HepG2 (cell line): ENCODE measurements around the gene FAAP20. TPM values are rescaled to one million over a fixed set of nuclear protein-coding genes. Genes with fewer than 3 reads are reported as not detected.
A peak's percentile ranks its signal among the peaks of the same experiment; 100 is the strongest.

Experiments used
- ATAC-seq: fragments of 200-7000 bp; cut with Tn5 transposase; 3 replicates; pipeline ENCODE4 v1.9.1; 2020; ENCODE audit warnings: mild to moderate bottlenecking, moderate library complexity
- BruUV-seq: library from RNA; stranded (reverse); fragments of 400-500 nt; replicated peaks from 2 replicates; lab custom pipeline; 2021; lab: Mats Ljungman, UMichigan
- CTCF ChIA-PET: fragments of 300-600 bp; formaldehyde crosslinking; extraction: SDS; loops from one replicate; lab custom pipeline; 2021; ENCODE audit warnings: low total read pairs, inconsistent platforms, low intra/inter-chr PET ratio; lab: Yijun Ruan, JAX
- POLR2A ChIA-PET: fragments of 350-600 bp; sonication (Branson Sonifier 250); formaldehyde crosslinking; loops from one replicate; lab custom pipeline; 2020; ENCODE audit warnings: antibody characterized with exemption, inconsistent platforms; lab: Yijun Ruan, JAX
- DNase-seq: peaks from one replicate; pipeline ENCODE4 v3.0.0-alpha.2; 2015; ENCODE audit warnings: low spot score
- FAIRE-seq: peaks from 3 replicates; lab custom pipeline; 2011; peaks lifted over from hg19 to GRCh38; lab: Jason Lieb, UNC
- H2AFZ ChIP-seq: one replicate; pipeline ENCODE4 v1.6.1; 2011; ENCODE audit warnings: low read length, inconsistent platforms
- H3K27ac ChIP-seq: fragments of 300-600 bp; 3 replicates; pipeline ENCODE4 v1.8.0; 2011; ENCODE audit warnings: mixed run types, mild to moderate bottlenecking, mixed read lengths, low read length, inconsistent platforms; ENCODE audit not compliant: insufficient read depth; ENCODE audit errors: extremely low read length
- H3K27me3 ChIP-seq, 2 experiments: fragments of 200-600 bp in 1 of 2; 2 replicates in 1 of 2; 3 replicates in 1 of 2; pipeline versions ENCODE4 v1.6.0 to v1.8.0; 2011; ENCODE audit warnings: low read length in 2 of 2, mild to moderate bottlenecking in 2 of 2, moderate library complexity in 2 of 2, inconsistent platforms in 1 of 2; ENCODE audit not compliant: insufficient read depth in 2 of 2, control insufficient read depth in 1 of 2
- H3K36me3 ChIP-seq, 2 experiments: fragments of 200-600 bp in 1 of 2; replicated peaks in 1 of 2; 2 replicates in 1 of 2; 3 replicates in 1 of 2; pipeline versions ENCODE4 v1.5.1 to v1.8.0; 2011; ENCODE audit warnings: low read length in 2 of 2, inconsistent platforms in 1 of 2; ENCODE audit not compliant: insufficient read depth in 2 of 2, control insufficient read depth in 1 of 2
- H3K4me1 ChIP-seq: 2 replicates; pipeline ENCODE4 v1.5.1; 2012; ENCODE audit warnings: low read length, inconsistent platforms; ENCODE audit not compliant: insufficient read depth
- H3K4me2 ChIP-seq: 2 replicates; pipeline ENCODE4 v1.6.0; 2011; ENCODE audit warnings: low read depth, low read length, inconsistent platforms
- H3K4me3 ChIP-seq, 3 experiments: fragments of 200-600 bp in 1 of 3; sonication (generic), shearing (Covaris generic) in 1 of 3; replicated peaks in 1 of 3; 2 replicates each; pipeline ENCODE4 v1.5.1; 2011 to 2016; ENCODE audit warnings: low read length in 3 of 3, inconsistent platforms in 2 of 3, low read depth in 2 of 3, mild to moderate bottlenecking in 2 of 3, control low read depth in 1 of 3, mixed read lengths in 1 of 3; ENCODE audit not compliant: insufficient read depth in 1 of 3
- H3K79me2 ChIP-seq: one replicate; pipeline ENCODE4 v1.6.1; 2011; ENCODE audit warnings: low read length, inconsistent platforms; ENCODE audit not compliant: insufficient read depth
- H3K9ac ChIP-seq: 2 replicates; pipeline ENCODE4 v1.6.0; 2011; ENCODE audit warnings: mild to moderate bottlenecking, low read depth, low read length, inconsistent platforms; ENCODE audit not compliant: insufficient read depth
- H3K9me3 ChIP-seq: 2 replicates; pipeline ENCODE4 v1.5.1; 2012; ENCODE audit warnings: mild to moderate bottlenecking, low read length
- H4K20me1 ChIP-seq: 2 replicates; pipeline ENCODE4 v1.6.0; 2011; ENCODE audit warnings: inconsistent platforms, mild to moderate bottlenecking, low read length, moderate library complexity; ENCODE audit not compliant: insufficient read depth
- AGO2 ChIP-seq: fragments of 200-400 bp; formaldehyde crosslinking; optimal IDR thresholded peaks from 2 replicates; pipeline ENCODE3; 2017; ENCODE audit warnings: mild to moderate bottlenecking, low read depth, low read length, moderate library complexity
- GRHL1 ChIP-seq: sonication (generic); formaldehyde crosslinking; conservative IDR thresholded peaks from 2 replicates; pipeline ENCODE4 v1.8.0; 2022; ENCODE audit warnings: missing genetic modification reagents
- RBFOX2 ChIP-seq: fragments of 200-400 bp; formaldehyde crosslinking; IDR thresholded peaks from 2 replicates; pipeline ENCODE4 v1.6.1; 2017; ENCODE audit warnings: low read depth, mild to moderate bottlenecking, low read length
- SNAI1 ChIP-seq: sonication (generic); formaldehyde crosslinking; IDR thresholded peaks from 2 replicates; pipeline ENCODE4 v1.5.0; 2020; ENCODE audit warnings: mild to moderate bottlenecking, missing genetic modification reagents, borderline replicate concordance
- ZKSCAN5 ChIP-seq: sonication (generic); formaldehyde crosslinking; IDR thresholded peaks from 2 replicates; pipeline ENCODE4 v1.5.1; 2020; ENCODE audit warnings: mild to moderate bottlenecking, missing genetic modification reagents
- WGBS: methylation state at CpG from one replicate; pipeline ENCODE4 v1.1.6; 2017; ENCODE audit warnings: low lambda C conversion rate; 5-methylcytosine and 5-hydroxymethylcytosine counted together
- in situ Hi-C: cut with HindIII; loops from 2 replicates; pipeline ENCODE4 v1.10.0; 2017; ENCODE audit warnings: low pct_unique_long_range_greater_than_20kb; ENCODE audit not compliant: extremely low pct_ligation_motif_present
- intact Hi-C: fragments of 100-400 bp; cut with micrococcal nuclease; formaldehyde crosslinking; loops from one replicate; pipeline ENCODE4 v1.10.0; 2022; ENCODE audit not compliant: unreplicated experiment
- polyA plus RNA-seq, 8 experiments: library from polyadenylated mRNA; depleted of rRNA in 3 of 8; stranded (reverse) in 7 of 8; unstranded in 1 of 8; fragments of >200 nt; fragmentation: Illumina TruSeq in 4 of 8; extraction: Trizol in 4 of 8; gene quantifications; 2 replicates each; pipeline versions ENCODE4 v1.2.1 to v1.2.3, GENCODE V29; 2011 to 2016; ENCODE audit warnings: low read depth in 4 of 8, missing spikeins in 1 of 8, mixed read lengths in 1 of 8; ENCODE audit not compliant: insufficient read depth in 1 of 8
- total RNA-seq, 5 experiments: library from RNA; depleted of rRNA; stranded (reverse); fragments of >200 nt; fragmentation: Illumina TruSeq; extraction: Trizol; gene quantifications; 2 replicates each; pipeline ENCODE4 v1.2.3, GENCODE V29; 2016; ENCODE audit warnings: low read depth in 1 of 5
- TF ChIP-seq, protein P1 (sequence below): sonication (generic); formaldehyde crosslinking; IDR thresholded peaks from 2 replicates; pipeline ENCODE4 v1.4.0; 2020; ENCODE audit warnings: missing genetic modification reagents, mild to moderate bottlenecking, borderline replicate concordance
- TF ChIP-seq, protein P2 (sequence below): sonication (generic); formaldehyde crosslinking; conservative IDR thresholded peaks from 2 replicates; pipeline ENCODE4 v1.4.0; 2020; ENCODE audit warnings: missing genetic modification reagents

The FAAP20 gene
- total and polyA plus RNA-seq, 2 of the 13 experiments (the other 11 are each of a cell fraction or from before 2014, with no cell fraction given): 9.6 to 10.8 TPM

GRCh38 chr1:2177541-2177940 is 17.0 kb downstream of the FAAP20 start:
- WGBS: 97% methylated on average over 15 of the region's 21 CpGs
- no peaks in the 10 kb centered on the region for H3K4me1 ChIP-seq
- H3K4me3 ChIP-seq: no peak overlapping the region
- BruUV-seq: no TSS peak
- ATAC-seq (no peak), FAIRE-seq (no peak), DNase-seq (no peak)
- H3K79me2 ChIP-seq: no peaks in the 10 kb centered on the region
- H3K27me3 ChIP-seq: no peaks in the 10 kb centered on the region
- intact Hi-C loops (no loop called here), in situ Hi-C loops (loop anchor here (25.0 kb wide), 1 partner anchor 335 kb away; no protein-coding TSS in a partner anchor)
- ChIA-PET CTCF (no interaction called here), POLR2A (no interaction called here)
- no peak overlapping the region for H3K9ac ChIP-seq
- peaks cover 24 to 54% of the 10 kb centered on the region in 2 experiments for H3K36me3 ChIP-seq
- no peak overlapping the region for H3K4me2 ChIP-seq
- H3K27ac ChIP-seq: no peak overlapping the region
- no peaks in the 10 kb centered on the region; the same call in 1 of the 2 replicates for H4K20me1 ChIP-seq
- H2AFZ ChIP-seq: no peak overlapping the region
- TF ChIP-seq GRHL1: no peak
- no peak for TF ChIP-seq SNAI1 (CRISPR knock-in tag)
- peak; percentile 44 for TF ChIP-seq AGO2
- no peaks in the 10 kb centered on the region for H3K9me3 ChIP-seq

GRCh38 chr1:2176615-2177014 is 18.0 kb downstream of the FAAP20 start:
- in situ Hi-C loops (loop anchor here (25.0 kb wide), 1 partner anchor 336 kb away; no protein-coding TSS in a partner anchor), intact Hi-C loops (no loop called here)
- WGBS: 95% methylated on average over 8 of the region's 10 CpGs
- Histone ChIP-seq H3K4me3 (no peak overlapping the region), H3K27me3 (no peaks in the 10 kb centered on the region), H3K4me1 (no peaks in the 10 kb centered on the region), H3K9me3 (no peaks in the 10 kb centered on the region), H4K20me1 (no peaks in the 10 kb centered on the region; the same call in 1 of the 2 replicates), H2AFZ (no peak overlapping the region), H3K79me2 (no peaks in the 10 kb centered on the region), H3K27ac (no peak overlapping the region), H3K4me2 (no peak overlapping the region), H3K9ac (no peak overlapping the region), H3K36me3 (peaks cover 29 to 62% of the 10 kb centered on the region in 2 experiments)
- ATAC-seq (no peak), DNase-seq (no peak), FAIRE-seq (no peak)
- ChIA-PET CTCF (no interaction called here), POLR2A (interaction anchor here (1.5 kb wide), 1 partner anchor 13 kb away, joined by 4 read pairs; no protein-coding TSS in a partner anchor)
- BruUV-seq: no TSS peak
- TF ChIP-seq ZKSCAN5 (CRISPR knock-in tag) (no peak), RBFOX2 (no peak)
- TF ChIP-seq, protein P1, sequence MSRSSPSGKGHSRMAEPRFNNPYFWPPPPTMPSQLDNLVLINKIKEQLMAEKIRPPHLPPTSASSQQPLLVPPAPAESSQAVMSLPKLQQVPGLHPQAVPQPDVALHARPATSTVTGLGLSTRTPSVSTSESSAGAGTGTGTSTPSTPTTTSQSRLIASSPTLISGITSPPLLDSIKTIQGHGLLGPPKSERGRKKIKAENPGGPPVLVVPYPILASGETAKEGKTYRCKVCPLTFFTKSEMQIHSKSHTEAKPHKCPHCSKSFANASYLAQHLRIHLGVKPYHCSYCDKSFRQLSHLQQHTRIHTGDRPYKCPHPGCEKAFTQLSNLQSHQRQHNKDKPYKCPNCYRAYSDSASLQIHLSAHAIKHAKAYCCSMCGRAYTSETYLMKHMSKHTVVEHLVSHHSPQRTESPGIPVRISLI (CRISPR knock-in tag): no peak
- TF ChIP-seq, protein P2, sequence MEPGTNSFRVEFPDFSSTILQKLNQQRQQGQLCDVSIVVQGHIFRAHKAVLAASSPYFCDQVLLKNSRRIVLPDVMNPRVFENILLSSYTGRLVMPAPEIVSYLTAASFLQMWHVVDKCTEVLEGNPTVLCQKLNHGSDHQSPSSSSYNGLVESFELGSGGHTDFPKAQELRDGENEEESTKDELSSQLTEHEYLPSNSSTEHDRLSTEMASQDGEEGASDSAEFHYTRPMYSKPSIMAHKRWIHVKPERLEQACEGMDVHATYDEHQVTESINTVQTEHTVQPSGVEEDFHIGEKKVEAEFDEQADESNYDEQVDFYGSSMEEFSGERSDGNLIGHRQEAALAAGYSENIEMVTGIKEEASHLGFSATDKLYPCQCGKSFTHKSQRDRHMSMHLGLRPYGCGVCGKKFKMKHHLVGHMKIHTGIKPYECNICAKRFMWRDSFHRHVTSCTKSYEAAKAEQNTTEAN (CRISPR knock-in tag): no peak
